GM18861 (cell line): ENCODE measurements around the gene NCKAP5.

Experiments used
- ATAC-seq: cut with Tn5 transposase; IDR thresholded peaks from one replicate; pipeline ENCODE4 v1.9.1; 2021; ENCODE audit not compliant: unreplicated experiment

The NCKAP5 gene

DNA sequence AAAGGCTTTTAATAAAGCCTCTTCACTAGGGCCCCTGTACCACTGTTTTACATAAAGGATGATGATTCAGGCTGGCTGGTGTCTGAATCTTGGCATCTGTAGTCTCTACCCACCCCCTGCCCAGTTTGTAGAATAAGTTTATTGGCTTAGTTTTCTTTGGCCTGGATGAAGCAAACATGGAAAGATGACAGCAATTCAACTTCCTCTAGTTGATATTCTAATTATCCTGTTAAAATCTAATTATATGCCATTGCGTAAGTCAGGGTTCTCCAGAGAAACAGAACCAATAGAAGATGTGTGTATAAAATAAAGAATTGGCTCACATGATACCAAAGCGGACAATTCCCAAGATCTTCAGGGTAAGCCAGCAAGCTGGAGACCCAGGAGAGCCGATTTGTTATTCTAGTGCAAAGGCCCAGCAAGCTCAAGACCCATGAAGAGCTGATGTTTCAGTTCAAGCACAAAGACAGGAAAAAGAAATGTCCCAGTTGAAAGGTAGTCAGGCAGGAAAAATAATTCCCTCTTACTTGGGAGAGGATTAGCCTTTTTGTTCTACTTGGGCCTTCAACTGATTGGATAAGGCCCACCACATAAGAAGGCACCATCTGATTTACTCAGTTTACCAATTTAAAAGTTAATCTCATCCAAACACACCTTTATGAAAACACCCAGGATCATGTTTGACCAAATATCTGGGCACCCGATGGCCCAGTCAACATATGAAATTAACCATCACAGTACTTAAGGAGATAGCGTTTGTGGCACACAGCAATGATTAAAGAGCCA, 815.6 kb downstream of the NCKAP5 start:
- no peak for ATAC-seq

GRCh38 chr2:132751836-132752235, 816.4 kb downstream of the NCKAP5 start:
- no peak for ATAC-seq

DNA sequence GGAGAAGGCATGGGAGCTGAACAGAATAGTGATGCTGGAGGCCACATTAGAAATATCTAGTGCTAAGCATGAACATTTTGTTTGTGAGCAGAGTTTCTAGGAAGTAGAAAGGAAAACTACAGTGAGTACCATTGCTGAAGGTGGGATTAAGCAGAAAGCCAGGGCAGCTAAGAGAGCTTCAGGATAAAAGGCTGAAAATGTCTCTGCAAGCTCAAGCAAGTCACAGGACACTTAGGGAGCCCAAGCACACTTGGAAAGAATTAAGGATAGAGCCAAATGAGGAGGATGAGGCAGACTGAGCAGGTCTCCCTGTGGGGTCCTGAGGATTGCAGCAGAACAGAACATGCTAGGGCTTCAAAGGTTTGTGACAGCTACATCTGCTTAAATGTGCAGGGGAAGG, 817.7 kb downstream of the NCKAP5 start:
- ATAC-seq, result no peak

GRCh38 chr2:132747046-132747445, 821.2 kb downstream of the NCKAP5 start:
- ATAC-seq, result peak; percentile 75

DNA sequence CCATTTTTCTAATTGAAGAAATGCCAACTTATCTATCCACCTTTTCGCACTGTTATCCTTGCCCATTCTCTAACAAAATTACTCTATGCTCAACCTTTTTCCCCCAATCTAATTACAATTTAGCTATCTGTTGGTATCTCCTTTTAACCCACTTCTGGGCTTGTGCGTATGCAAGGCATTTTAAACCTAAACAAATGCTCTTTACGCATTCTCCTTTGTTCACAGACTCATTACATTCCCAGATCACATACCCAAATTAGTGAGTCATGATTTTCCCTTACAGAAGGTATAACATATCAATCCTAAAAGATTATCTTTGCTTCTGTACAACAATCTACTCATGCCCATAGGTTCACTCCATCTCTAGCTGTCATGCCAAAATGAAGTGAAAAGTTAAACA, 826.5 kb downstream of the NCKAP5 start:
- no peak for ATAC-seq

GRCh38 chr2:132740081-132740720, 828.1 kb downstream of the NCKAP5 start:
- ATAC-seq, result no peak

- no peak for ATAC-seq
Observed at GRCh38 chr2:132738223-132738622, 830.0 kb downstream of the NCKAP5 start.

DNA sequence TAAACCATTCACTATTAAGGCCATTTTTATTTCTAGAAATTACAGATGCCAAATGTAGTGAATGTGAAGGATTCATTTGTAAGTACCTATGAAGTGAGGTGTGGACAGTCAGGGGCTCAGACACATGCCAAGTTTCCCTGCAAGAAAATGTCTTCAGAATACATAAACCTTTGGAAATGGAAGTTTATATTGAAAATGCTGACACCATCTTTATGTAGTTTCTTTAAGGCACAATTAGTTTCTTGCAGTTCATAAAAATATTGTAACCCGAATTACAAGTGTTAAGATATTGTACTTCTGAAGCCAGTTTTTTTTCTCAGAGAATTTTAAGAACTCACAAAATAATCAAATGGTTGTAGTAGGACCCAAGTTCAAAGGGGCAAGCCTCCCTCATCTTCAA, 832.2 kb downstream of the NCKAP5 start:
- ATAC-seq, result no peak

- ATAC-seq, result no peak
Observed at GRCh38 chr2:132734961-132735360, 833.3 kb downstream of the NCKAP5 start.

GRCh38 chr2:132733094-132733493, 835.2 kb downstream of the NCKAP5 start:
- ATAC-seq, result no peak

GRCh38 chr2:132732694-132733093, 835.6 kb downstream of the NCKAP5 start:
- no peak for ATAC-seq

DNA sequence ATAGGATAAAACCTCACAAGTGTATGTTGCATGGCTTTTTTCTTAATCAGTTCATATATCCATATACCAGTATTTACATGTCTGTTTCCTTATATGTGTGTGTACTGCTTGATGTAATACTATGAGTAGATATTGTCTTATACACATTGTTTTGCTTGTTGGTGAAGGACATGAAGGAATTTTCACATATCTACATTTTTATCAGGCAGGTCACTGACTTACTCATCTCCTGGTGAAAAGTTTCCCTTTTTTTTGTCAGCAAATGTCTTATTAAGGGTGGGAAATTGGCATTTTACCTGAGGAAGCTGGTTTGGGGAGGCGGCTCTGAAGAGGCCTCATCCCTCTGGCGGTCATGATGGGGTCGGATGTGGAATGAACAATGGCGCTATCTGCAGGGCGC, 836.8 kb downstream of the NCKAP5 start:
- ATAC-seq, result no peak

DNA sequence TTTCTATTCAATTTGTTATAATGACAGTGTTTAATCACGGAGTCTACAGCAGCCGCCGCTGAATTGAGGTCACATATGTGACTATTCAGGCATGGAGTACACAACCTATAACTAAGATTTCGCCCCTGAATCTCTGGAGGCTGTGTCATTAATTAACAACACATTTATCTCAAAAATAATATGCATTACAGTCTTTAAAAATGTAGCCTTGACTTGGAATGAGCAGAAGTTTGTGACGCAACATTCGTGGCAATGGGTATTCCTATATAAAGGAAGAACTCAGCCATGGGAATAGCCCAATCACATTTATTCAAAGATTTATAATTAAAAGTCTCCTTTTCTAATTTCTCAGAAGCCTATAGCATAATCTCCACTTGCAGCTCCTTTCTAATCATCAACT, 837.7 kb downstream of the NCKAP5 start:
- no peak for ATAC-seq

DNA sequence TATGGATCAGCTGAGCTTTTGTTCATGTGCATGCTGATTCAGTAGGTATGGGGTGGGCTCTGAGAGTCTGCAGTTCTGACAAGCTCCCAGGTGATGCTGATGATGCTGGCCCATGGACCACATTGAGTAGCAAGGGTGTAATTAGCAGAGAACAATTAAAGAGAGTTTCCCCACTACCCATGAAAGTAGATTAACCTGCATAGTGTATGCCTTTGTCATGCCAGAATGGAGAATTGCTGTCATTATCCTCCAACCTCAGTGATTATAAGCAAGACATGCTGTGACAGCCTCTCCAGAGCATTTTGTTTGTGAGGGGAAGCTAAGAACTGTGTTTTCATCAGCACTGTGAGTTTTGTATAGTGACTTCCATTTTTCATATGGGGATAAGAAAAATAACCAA, 838.7 kb downstream of the NCKAP5 start:
- no peak for ATAC-seq

- no peak for ATAC-seq
Observed at GRCh38 chr2:132726155-132726554, 842.1 kb downstream of the NCKAP5 start.

DNA sequence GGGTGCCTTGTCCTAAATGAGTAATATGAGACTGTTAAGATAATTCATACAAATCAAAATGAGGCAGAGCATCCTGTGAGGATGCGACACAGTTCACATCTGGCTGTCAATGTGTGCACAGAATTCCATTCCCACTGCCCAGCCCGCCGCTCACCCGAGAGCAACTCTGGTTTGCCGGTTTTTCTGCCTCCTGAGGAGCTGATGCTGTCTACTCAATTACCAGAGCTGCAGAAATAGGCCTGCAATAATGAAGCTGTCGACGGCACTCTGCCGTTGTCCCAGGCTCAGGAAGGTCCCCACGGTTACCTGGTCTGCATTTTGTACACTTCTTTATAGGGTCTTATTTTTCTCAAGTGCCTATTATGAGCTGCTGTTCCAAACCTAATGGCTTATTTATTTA, 842.5 kb downstream of the NCKAP5 start:
- no peak for ATAC-seq

DNA sequence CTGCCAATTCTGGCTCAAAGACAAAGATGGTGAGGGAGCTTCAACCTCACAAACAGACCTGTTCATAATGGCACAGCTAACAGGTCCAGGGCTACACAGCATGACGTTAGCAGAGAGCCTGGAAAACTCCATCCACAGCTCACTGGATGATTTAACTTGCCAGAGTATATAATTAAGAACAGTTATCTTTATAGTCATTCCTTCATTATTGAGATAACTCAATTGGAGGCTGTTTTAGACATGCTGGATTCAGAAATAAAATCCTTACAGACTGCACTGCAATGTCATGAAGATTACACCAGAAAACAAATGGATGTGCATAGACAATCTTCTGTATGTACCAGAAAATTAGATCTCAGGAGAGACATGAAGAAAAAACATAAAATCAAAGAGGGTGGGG, 843.1 kb downstream of the NCKAP5 start:
- ATAC-seq, result no peak

DNA sequence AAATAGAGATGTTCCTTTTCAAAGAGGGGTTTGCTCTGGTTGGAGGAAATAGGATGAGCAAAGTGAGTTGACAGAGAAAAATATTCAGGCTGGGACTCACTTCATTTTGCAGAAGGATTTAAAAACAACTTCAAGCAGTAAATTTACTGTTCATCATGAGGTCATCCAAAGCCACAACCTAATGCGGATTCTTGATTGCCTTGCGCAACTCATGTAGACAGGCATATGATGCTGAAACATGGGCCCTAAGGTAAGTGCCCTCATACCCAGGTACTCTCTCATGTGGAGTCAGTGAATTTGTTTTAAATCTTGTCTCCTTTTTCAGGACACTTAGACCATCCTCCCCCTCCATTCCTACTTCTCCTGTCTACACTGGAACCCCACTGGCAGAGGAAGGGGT, 846.3 kb downstream of the NCKAP5 start:
- no peak for ATAC-seq

GRCh38 chr2:132720393-132720792, 847.9 kb downstream of the NCKAP5 start:
- ATAC-seq, result no peak

GRCh38 chr2:132719480-132719879, 848.8 kb downstream of the NCKAP5 start:
- ATAC-seq, result no peak

GRCh38 chr2:132716954-132717353, 851.3 kb downstream of the NCKAP5 start:
- ATAC-seq, result no peak
